Measurements from ENCODE around the gene GPANK1. TPM values are rescaled to one million over a fixed set of nuclear protein-coding genes. Genes with fewer than 3 reads are reported as not detected.

GPANK1 gene
- total and polyA plus RNA-seq, 2 donors (not counting 1 experiment from before 2014, with no cell fraction given), result 13.1 to 15.0 TPM

- H3K79me2 ChIP-seq (ENCODE audit: control insufficient read depth, insufficient read depth, low read length), result peaks cover 45% of the 10 kb centered on the region
- TF ChIP-seq EZH2 (IDR thresholded peaks at IDR 0.05; ENCODE audit: low read length, missing control alignments) (no peak), CTCF (conservative IDR thresholded peaks at IDR 0.05 in 1 of 2, IDR thresholded peaks at IDR 0.05 in 1 of 2; ENCODE audit: low read depth in 1 of 2, low read length in 2 of 2) (no peak)
- peaks cover 9% of the 10 kb centered on the region for H3K4me1 ChIP-seq (ENCODE audit: control insufficient read depth, extremely low read depth, insufficient read depth, low read length)
- no peak within 1 kb of the TSS for H3K4me2 ChIP-seq (ENCODE audit: extremely low read depth, insufficient read depth, low read length)
- no peak within 1 kb of the TSS for H3K9ac ChIP-seq (ENCODE audit: insufficient read depth, low read length)
- H3K4me3 ChIP-seq (replicated peaks in 1 of 4; ENCODE audit: control extremely low read depth in 1 of 4, insufficient read depth in 1 of 4, low read depth in 3 of 4, low read length in 4 of 4), result no peak within 1 kb of the TSS
- H3K9me3 ChIP-seq (ENCODE audit: control insufficient read depth, insufficient read depth, low read depth, low read length), result no peaks in the 10 kb centered on the region
- no peak for DNase-seq (ENCODE audit: low read depth in 2 of 2)
- no peak within 1 kb of the TSS for H2AFZ ChIP-seq (ENCODE audit: low read length)
- no peaks in the 10 kb centered on the region for H4K20me1 ChIP-seq (ENCODE audit: control insufficient read depth, extremely low read depth, insufficient read depth, low read length)
- peaks cover 4% of the 10 kb centered on the region for H3K36me3 ChIP-seq (ENCODE audit: control insufficient read depth, insufficient read depth, low read length)
- no peaks in the 10 kb centered on the region for H3K27me3 ChIP-seq (ENCODE audit: control insufficient read depth, insufficient read depth, low read length)
- no peak within 1 kb of the TSS for H3K27ac ChIP-seq (ENCODE audit: insufficient read depth, low read length)
Observed at GRCh38 chr6:31655349-31656237, 9.2 kb downstream of the GPANK1 start, which contains the start of gene APOM. APOM (plus strand) TSS chr6:31655894; CDS start chr6:31655967, 73 bp downstream.

GRCh38 chr6:31654574-31655348, 10.0 kb downstream of the GPANK1 start:
- Histone ChIP-seq H3K9me3 (ENCODE audit: control insufficient read depth, insufficient read depth, low read depth, low read length) (no peaks in the 10 kb centered on the region), H3K9ac (ENCODE audit: insufficient read depth, low read length) (no peak overlapping the region), H2AFZ (ENCODE audit: low read length) (no peak overlapping the region), H3K4me3 (replicated peaks in 1 of 4; ENCODE audit: control extremely low read depth in 1 of 4, insufficient read depth in 1 of 4, low read depth in 3 of 4, low read length in 4 of 4) (no peak overlapping the region), H3K4me2 (ENCODE audit: extremely low read depth, insufficient read depth, low read length) (no peak overlapping the region), H4K20me1 (ENCODE audit: control insufficient read depth, extremely low read depth, insufficient read depth, low read length) (no peaks in the 10 kb centered on the region), H3K27me3 (ENCODE audit: control insufficient read depth, insufficient read depth, low read length) (no peaks in the 10 kb centered on the region), H3K36me3 (ENCODE audit: control insufficient read depth, insufficient read depth, low read length) (peaks cover 5% of the 10 kb centered on the region), H3K27ac (ENCODE audit: insufficient read depth, low read length) (no peak overlapping the region), H3K4me1 (ENCODE audit: control insufficient read depth, extremely low read depth, insufficient read depth, low read length) (peaks cover 9% of the 10 kb centered on the region), H3K79me2 (ENCODE audit: control insufficient read depth, insufficient read depth, low read length) (peaks cover 43% of the 10 kb centered on the region)
- TF ChIP-seq CTCF (conservative IDR thresholded peaks at IDR 0.05 in 1 of 2, IDR thresholded peaks at IDR 0.05 in 1 of 2; ENCODE audit: low read depth in 1 of 2, low read length in 2 of 2) (no peak), EZH2 (IDR thresholded peaks at IDR 0.05; ENCODE audit: low read length, missing control alignments) (no peak)
- no peak for DNase-seq (ENCODE audit: low read depth in 2 of 2)
